Lung (tissue), 12 donors: ENCODE measurements around the gene TYW1. TPM values are rescaled to one million over a fixed set of nuclear protein-coding genes. Genes with fewer than 3 reads are reported as not detected.
"Not testable (repeated sequence)": the region's sequence is repeated elsewhere in the genome, so short reads cannot be mapped to it uniquely, and the experiment has no call there.

Source experiments
- ATAC-seq: fragments of 200-7000 bp; cut with Tn5 transposase; one replicate; pipeline ENCODE4 v1.9.1; 2020; ENCODE audit warnings: moderate number of reproducible peaks; ENCODE audit not compliant: insufficient read depth, low FRiP score
- DNase-seq, 3 donors: peaks; one replicate each; pipeline ENCODE4 v3.0.0-alpha.2; 2013 to 2017
- H3K27ac ChIP-seq, 2 donors: one replicate each; pipeline ENCODE4 v1.5.1; 2013; ENCODE audit warnings: mild to moderate bottlenecking in 2 of 2, moderate library complexity in 2 of 2, control low read depth in 1 of 2, inconsistent platforms in 1 of 2, low read depth in 1 of 2, low read length in 1 of 2
- H3K27me3 ChIP-seq, 3 donors: one replicate each; pipeline ENCODE4 v1.5.1; 2013; ENCODE audit warnings: low read length in 2 of 3; ENCODE audit not compliant: control insufficient read depth in 3 of 3, insufficient read depth in 3 of 3
- H3K36me3 ChIP-seq, 4 donors: one replicate each; pipeline ENCODE4 v1.5.1; 2013; ENCODE audit warnings: low read length in 4 of 4, mild to moderate bottlenecking in 1 of 4, moderate library complexity in 1 of 4; ENCODE audit not compliant: control insufficient read depth in 4 of 4, insufficient read depth in 4 of 4
- H3K4me1 ChIP-seq, 5 donors: one replicate each; pipeline ENCODE4 v1.5.1; 2013; ENCODE audit warnings: low read length in 5 of 5, mild to moderate bottlenecking in 2 of 5, moderate library complexity in 1 of 5; ENCODE audit not compliant: control insufficient read depth in 5 of 5, insufficient read depth in 5 of 5
- H3K4me3 ChIP-seq: one replicate; pipeline ENCODE4 v1.5.1; 2013; ENCODE audit warnings: mild to moderate bottlenecking, control low read depth, moderate library complexity
- H3K9ac ChIP-seq, 2 donors: one replicate each; pipeline ENCODE4 v1.5.1; 2013; ENCODE audit warnings: low read length in 2 of 2, control low read depth in 1 of 2; ENCODE audit not compliant: insufficient read depth in 1 of 2
- H3K9me3 ChIP-seq, 4 donors: one replicate each; pipeline ENCODE4 v1.5.1; 2013; ENCODE audit warnings: low read length in 3 of 4, mild to moderate bottlenecking in 1 of 4, moderate library complexity in 1 of 4; ENCODE audit not compliant: control insufficient read depth in 4 of 4, insufficient read depth in 3 of 4
- WGBS, 2 donors: extraction: QIAGEN DNeasy Blood & Tissue Kit; methylation state at CpG; one replicate each; pipeline ENCODE4 v1.1.7; 2013; 5-methylcytosine and 5-hydroxymethylcytosine counted together
- polyA plus RNA-seq, 2 donors: library from polyadenylated mRNA; stranded (reverse); fragments of 200-250 nt; gene quantifications; one replicate each; pipeline ENCODE4 v1.2.1, GENCODE V29; 2013
- total RNA-seq, 2 donors: library from RNA; depleted of rRNA in 1 of 2; stranded (reverse); fragments of >200 nt in 1 of 2; gene quantifications; one replicate each; pipeline ENCODE4 v1.2.1, GENCODE V29; 2014 to 2021
- TF ChIP-seq, protein P1 (sequence below): IDR thresholded peaks from 2 replicates; pipeline ENCODE4 v1.5.1; 2012; ENCODE audit warnings: mild to moderate bottlenecking; ENCODE audit errors: control extremely low read depth, extremely low read depth
- donor health status: control.
- donor health status: control.
- donor health status: Bipolar disorder and iron deficiency.
- donor health status: healthy.
- donor health status: DM: yes; HTN: yes; CAD: no.

Gene TYW1
- total and polyA plus RNA-seq, 4 donors = 6.1 to 27.1 (median 12.0) TPM

DNA sequence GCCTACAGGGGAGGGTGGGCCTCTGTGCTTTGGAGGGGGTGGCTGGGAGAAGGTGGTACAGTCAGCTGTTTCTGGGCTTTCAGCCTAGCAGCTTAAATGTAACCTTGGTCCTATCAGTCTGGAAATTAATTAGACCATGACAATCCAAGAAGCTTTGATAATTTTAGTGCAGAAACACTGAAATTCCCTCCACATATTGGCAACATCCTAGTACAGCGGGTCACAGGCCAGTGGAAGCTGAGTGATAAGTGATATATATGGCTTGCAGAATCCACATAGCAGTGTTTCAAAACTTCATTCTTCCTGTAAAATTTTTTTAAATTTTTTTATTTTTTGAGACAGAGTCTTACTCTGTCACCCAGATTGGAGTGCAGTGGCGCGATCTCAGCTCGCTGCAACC, 212.6 kb downstream of the TYW1 start:
- no peaks in the 10 kb centered on the region for H3K27me3 ChIP-seq
- TF ChIP-seq, protein P1, sequence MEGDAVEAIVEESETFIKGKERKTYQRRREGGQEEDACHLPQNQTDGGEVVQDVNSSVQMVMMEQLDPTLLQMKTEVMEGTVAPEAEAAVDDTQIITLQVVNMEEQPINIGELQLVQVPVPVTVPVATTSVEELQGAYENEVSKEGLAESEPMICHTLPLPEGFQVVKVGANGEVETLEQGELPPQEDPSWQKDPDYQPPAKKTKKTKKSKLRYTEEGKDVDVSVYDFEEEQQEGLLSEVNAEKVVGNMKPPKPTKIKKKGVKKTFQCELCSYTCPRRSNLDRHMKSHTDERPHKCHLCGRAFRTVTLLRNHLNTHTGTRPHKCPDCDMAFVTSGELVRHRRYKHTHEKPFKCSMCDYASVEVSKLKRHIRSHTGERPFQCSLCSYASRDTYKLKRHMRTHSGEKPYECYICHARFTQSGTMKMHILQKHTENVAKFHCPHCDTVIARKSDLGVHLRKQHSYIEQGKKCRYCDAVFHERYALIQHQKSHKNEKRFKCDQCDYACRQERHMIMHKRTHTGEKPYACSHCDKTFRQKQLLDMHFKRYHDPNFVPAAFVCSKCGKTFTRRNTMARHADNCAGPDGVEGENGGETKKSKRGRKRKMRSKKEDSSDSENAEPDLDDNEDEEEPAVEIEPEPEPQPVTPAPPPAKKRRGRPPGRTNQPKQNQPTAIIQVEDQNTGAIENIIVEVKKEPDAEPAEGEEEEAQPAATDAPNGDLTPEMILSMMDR = no peak
- H3K4me1 ChIP-seq = peaks cover 0 to 5% (median 0%) of the 10 kb centered on the region in 5 donors
- DNase-seq (peak; percentile 62 to 83 (median 78)), ATAC-seq (no peak)
- H3K36me3 ChIP-seq = peaks cover 0 to 4% (median under 1%) of the 10 kb centered on the region in 4 donors
- H3K9me3 ChIP-seq = peaks cover 0 to 3% (median 0%) of the 10 kb centered on the region in 4 donors
- H3K4me3 ChIP-seq = no peak overlapping the region
- no peak overlapping the region for H3K27ac ChIP-seq
- 77 to 86% methylated on average over 4 of the region's 4 CpGs for WGBS, 2 donors
- no peak overlapping the region for H3K9ac ChIP-seq

DNA sequence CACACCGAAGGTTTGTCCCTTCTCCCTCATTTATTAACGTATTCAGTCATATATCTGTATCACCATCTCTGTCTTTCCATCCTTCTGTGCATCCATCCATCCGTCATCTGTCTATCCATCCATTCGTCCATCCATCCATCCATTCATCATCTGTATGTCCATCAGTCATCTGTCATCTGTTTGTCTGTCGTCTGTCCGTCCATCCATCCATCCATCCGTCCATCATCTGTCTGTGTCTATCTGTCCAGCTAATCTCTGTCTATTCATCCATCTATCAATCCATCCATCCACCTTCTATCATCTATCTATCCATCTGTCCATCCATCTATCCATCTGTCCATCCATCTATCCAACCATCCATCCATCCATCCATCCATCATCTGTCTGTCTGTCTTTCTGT, 213.9 kb downstream of the TYW1 start:
- no peak for DNase-seq
- no peak overlapping the region for H3K27ac ChIP-seq
- H3K4me1 ChIP-seq = peaks cover 0 to 5% (median 0%) of the 10 kb centered on the region in 5 donors
- no peak overlapping the region for H3K4me3 ChIP-seq
- no peak overlapping the region for H3K9ac ChIP-seq
- ATAC-seq = no peak
- 95 to 96% methylated on average over 7 of the region's 7 CpGs for WGBS, 2 donors
- peaks cover 0 to 4% (median under 1%) of the 10 kb centered on the region in 4 donors for H3K36me3 ChIP-seq
- TF ChIP-seq, protein P1 = no peak
- peaks cover 0 to 3% (median 0%) of the 10 kb centered on the region in 4 donors for H3K9me3 ChIP-seq
- no peaks in the 10 kb centered on the region for H3K27me3 ChIP-seq

DNA sequence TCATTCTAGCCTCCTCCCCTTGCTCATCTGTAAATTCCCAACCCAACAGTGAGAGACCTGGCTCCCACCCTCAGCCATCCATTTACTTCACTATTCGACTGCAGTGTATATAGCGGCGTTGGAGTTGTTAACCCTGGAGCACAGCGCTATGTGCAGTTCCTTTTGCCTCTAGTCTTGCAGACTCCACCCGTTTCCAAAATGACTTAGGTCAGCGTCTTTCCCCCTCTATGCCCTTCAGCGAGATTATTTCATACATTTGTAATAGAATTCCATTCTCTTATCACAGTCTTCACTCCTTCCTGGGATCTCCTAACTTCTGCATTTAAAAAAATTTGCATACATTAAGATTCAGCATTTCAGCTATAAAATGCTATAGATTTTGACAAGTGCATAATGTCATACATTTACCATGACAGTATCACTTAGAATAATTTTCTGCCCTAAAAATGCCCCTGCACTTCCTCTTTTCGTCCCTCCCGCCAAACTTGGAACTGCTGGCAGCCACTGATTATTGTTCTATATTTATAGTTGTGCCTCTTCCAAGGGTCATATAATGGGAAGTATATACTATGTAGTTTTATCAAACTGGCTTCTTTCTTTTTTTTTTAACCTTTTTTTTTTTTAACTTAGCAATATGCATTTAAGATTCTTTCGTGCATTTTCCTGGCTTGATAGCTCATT, 215.2 kb downstream of the TYW1 start:
- not testable (repeated sequence) for H3K4me1 ChIP-seq, H3K27ac ChIP-seq, H3K36me3 ChIP-seq, H3K9me3 ChIP-seq, H3K9ac ChIP-seq, H3K4me3 ChIP-seq, DNase-seq, H3K27me3 ChIP-seq, ATAC-seq
- WGBS, 2 donors = 75% methylated on average over 10 of the region's 10 CpGs

DNA sequence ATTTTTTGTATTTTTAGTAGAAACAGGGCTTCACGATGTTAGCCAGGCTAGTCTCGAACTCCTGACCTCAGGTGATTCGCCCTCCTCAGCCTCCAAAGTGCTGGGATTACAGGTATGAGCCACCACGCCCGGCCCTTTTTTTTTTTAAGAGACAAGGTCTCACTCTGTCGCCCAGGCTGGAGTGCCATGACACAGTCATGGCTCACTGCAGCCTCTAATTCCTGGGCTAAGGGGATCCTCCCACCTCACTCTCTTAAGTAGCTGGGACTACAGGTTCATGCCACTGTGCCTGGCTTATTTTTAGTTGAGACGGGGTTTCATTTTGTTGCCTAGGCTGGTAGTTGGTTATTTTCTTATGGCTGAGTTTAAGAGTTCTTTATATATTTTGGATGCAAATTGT, 216.4 kb downstream of the TYW1 start:
- not testable (repeated sequence) for H3K27ac ChIP-seq, H3K9ac ChIP-seq, H3K9me3 ChIP-seq, H3K4me1 ChIP-seq, H3K36me3 ChIP-seq, DNase-seq, ATAC-seq, H3K27me3 ChIP-seq, H3K4me3 ChIP-seq
- WGBS, 2 donors = 96 to 97% methylated on average over 7 of the region's 7 CpGs

DNA sequence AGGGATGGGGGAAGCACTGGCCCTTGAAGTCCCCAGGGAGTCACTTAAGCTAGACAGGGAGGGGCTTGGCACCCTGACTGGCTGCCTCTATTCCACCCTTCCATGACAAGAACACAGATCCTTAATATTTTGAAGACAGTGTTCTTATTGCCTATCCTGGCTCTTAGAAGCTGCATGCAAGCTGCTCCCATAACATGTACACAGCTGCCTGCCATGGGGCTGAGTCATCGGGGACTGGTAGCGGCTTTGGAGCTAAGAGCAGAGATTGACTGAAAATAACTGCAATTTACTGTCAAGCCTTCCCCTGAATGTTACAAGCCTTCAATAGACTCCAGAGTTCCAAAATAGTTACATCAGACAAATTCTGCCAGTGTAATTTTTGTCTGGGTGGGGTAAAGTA, 226.9 kb downstream of the TYW1 start:
- not testable (repeated sequence) for H3K27me3 ChIP-seq, H3K36me3 ChIP-seq, H3K9ac ChIP-seq, H3K4me1 ChIP-seq, H3K9me3 ChIP-seq, H3K27ac ChIP-seq, H3K4me3 ChIP-seq, DNase-seq, ATAC-seq
- 84 to 94% methylated on average over 2 of the region's 2 CpGs for WGBS, 2 donors

DNA sequence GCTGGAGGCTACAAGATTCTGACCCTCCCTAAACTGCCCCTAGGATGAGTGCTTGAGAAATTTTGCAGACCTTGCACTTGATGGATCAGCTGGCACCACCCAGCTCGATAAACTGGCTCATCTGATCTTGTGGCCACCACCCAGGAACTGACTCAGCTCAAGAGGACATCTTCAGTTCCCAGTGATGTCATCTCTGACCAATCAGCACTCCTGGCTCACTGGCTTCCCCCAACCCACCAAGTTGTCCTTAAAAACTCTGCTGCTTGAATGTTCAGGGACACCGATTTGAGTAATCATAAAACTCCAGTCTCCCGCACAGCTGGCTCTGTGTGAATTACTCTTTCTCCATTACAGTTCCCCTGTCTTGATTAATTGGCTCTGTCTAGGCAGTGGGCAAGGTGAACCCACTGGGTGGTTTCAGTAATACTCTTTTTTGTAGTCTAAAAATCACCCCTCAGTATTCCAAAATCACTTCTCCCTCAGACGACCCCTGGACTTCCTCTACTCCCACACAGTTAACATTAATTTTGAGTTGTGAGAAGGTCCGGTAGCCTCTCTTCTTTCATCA, 229.8 kb downstream of the TYW1 start:
- not testable (repeated sequence) for H3K36me3 ChIP-seq, H3K9ac ChIP-seq, H3K27me3 ChIP-seq, ATAC-seq, H3K4me1 ChIP-seq, H3K9me3 ChIP-seq, H3K4me3 ChIP-seq
- 54 to 77% methylated on average over 5 of the region's 5 CpGs for WGBS, 2 donors
- DNase-seq = peak in 1 of 3 donors; percentile 50
- H3K27ac ChIP-seq = peak overlapping the region in 1 of 2 donors; percentile 42

DNA sequence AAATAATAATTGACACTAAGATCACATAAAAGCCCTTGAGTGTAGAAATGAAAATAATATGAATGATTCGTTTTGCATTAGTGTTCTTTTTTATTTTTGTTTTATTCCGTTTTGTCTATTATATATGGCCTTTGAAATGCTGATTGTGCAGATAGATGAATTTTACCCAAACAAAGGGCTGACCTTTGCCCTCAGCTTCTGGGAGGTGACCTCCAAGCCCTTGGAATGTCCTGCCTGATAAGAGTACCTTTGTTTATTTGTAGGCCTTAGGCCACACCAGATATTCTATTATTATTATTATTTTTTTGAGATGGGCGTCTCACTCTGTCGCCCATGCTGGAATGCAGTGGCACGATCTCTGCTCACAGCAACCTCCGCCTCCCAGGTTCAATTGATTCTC, 230.3 kb downstream of the TYW1 start:
- DNase-seq, H3K27me3 ChIP-seq, H3K9me3 ChIP-seq, H3K4me3 ChIP-seq, H3K9ac ChIP-seq, H3K36me3 ChIP-seq, H3K4me1 ChIP-seq, ATAC-seq, H3K27ac ChIP-seq: not testable (repeated sequence)
- WGBS, 2 donors = 90 to 93% methylated on average over 5 of the region's 6 CpGs
